Pulmonary artery endothelial cell (primary cell): Measurements from ENCODE around the gene RBBP4. TPM values are rescaled to one million over a fixed set of nuclear protein-coding genes. Genes with fewer than 3 reads are reported as not detected.
A peak's percentile ranks its signal among the peaks of the same experiment; 100 is the strongest.
"Not testable (repeated sequence)": the region's sequence is repeated elsewhere in the genome, so short reads cannot be mapped to it uniquely, and the experiment has no call there.

ENCODE experiments used
- DNase-seq: peaks from one replicate; pipeline ENCODE4 v3.0.0-alpha.2; 2011; ENCODE audit warnings: low read depth, low spot score
- total RNA-seq: library from RNA; depleted of rRNA; stranded (reverse); fragments of >200 nt; gene quantifications from 2 replicates; pipeline ENCODE4 v1.2.3, GENCODE V29; 2014

Gene RBBP4
- 176 and 228 TPM in 2 replicates for total RNA-seq

GRCh38 chr1:32650752-32651460, at the start of gene RBBP4:
TSS of gene RBBP4 (plus strand) at chr1:32651208. CDS start at chr1:32651307, 99 bp downstream.
- peak; percentile 91 for DNase-seq

- DNase-seq = no peak
Observed at GRCh38 chr1:32605711-32606424, 45.1 kb upstream of the RBBP4 start.

- DNase-seq = no peak
Observed at GRCh38 chr1:32606565-32607371, 44.2 kb upstream of the RBBP4 start.

- DNase-seq = no peak
Observed at GRCh38 chr1:32609180-32609579, 41.8 kb upstream of the RBBP4 start.

GRCh38 chr1:32611859-32612188, 39.2 kb upstream of the RBBP4 start:
- DNase-seq = no peak

GRCh38 chr1:32612189-32612881, 38.7 kb upstream of the RBBP4 start:
- DNase-seq = peak; percentile 17

- no peak for DNase-seq
Observed at GRCh38 chr1:32613472-32613871, 37.5 kb upstream of the RBBP4 start.

GRCh38 chr1:32618673-32619221, 32.3 kb upstream of the RBBP4 start:
- no peak for DNase-seq

- DNase-seq = no peak
Observed at GRCh38 chr1:32619701-32620485, 31.1 kb upstream of the RBBP4 start.

GRCh38 chr1:32622205-32622604, 28.8 kb upstream of the RBBP4 start:
- no peak for DNase-seq

GRCh38 chr1:32622806-32623681, 28.0 kb upstream of the RBBP4 start:
- no peak for DNase-seq

- no peak for DNase-seq
Observed at GRCh38 chr1:32623775-32624174, 27.2 kb upstream of the RBBP4 start.

- no peak for DNase-seq
Observed at GRCh38 chr1:32626176-32626575, 24.8 kb upstream of the RBBP4 start.

GRCh38 chr1:32627596-32628162, 23.3 kb upstream of the RBBP4 start:
- no peak for DNase-seq

GRCh38 chr1:32630173-32630572, 20.8 kb upstream of the RBBP4 start:
- not testable (repeated sequence) for DNase-seq

GRCh38 chr1:32632829-32633228, 18.2 kb upstream of the RBBP4 start:
- no peak for DNase-seq

- no peak for DNase-seq
Observed at GRCh38 chr1:32635508-32636277, 15.3 kb upstream of the RBBP4 start.

- DNase-seq = no peak
Observed at GRCh38 chr1:32636914-32637645, 13.9 kb upstream of the RBBP4 start.
